T-helper 1 cell treated with Interleukin-12 subunit alpha and Interleukin-12 subunit beta and Interleukin-4 antibody, amounts not matched to agents 30 μg/mL and 1 μg/mL, for 36 hours (primary cell): ENCODE data around the gene PRSS21.
A peak's percentile ranks its signal among the peaks of the same experiment; 100 is the strongest.

Source experiments
- H3K27ac Mint-ChIP-seq: one replicate; pipeline ENCODE4 v1.8.0; 2021; ENCODE audit warnings: mild to moderate bottlenecking, mixed read lengths
- H3K27me3 Mint-ChIP-seq: one replicate; pipeline ENCODE4 v1.8.0; 2021; ENCODE audit warnings: low read depth, mixed read lengths
- H3K36me3 Mint-ChIP-seq: one replicate; pipeline ENCODE4 v1.8.0; 2021; ENCODE audit warnings: low read depth, mixed read lengths
- H3K4me1 Mint-ChIP-seq: one replicate; pipeline ENCODE4 v1.8.0; 2021; ENCODE audit warnings: low read depth, mixed read lengths
- H3K4me3 Mint-ChIP-seq: one replicate; pipeline ENCODE4 v1.8.0; 2021; ENCODE audit warnings: mild to moderate bottlenecking, moderate library complexity, mixed read lengths
- H3K9me3 Mint-ChIP-seq: one replicate; pipeline ENCODE4 v1.8.0; 2021; ENCODE audit warnings: mixed read lengths

Gene PRSS21

DNA sequence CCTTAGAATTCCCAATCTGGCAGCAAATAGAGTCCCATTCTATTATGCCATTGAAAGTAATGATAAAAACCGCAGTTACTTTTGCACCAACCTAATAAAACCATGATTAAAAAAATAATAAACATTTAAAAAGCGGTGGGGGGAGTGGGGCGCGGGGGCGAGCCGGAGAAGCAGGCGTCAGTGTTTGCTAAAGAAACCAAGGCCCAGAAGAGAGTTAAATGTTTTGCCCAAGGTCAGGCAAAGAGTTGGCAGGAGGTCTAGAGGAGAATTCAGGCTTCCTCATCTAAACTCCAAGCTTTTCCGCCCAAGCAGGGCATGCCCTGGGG lies 50.6 kb downstream of the PRSS21 start:
- Mint-ChIP-seq H3K27ac (peak overlapping the region; percentile 83), H3K9me3 (no peaks in the 10 kb centered on the region), H3K36me3 (no peaks in the 10 kb centered on the region), H3K4me3 (peak overlapping the region; percentile 87), H3K4me1 (peaks cover 8% of the 10 kb centered on the region), H3K27me3 (peaks cover 17% of the 10 kb centered on the region)

DNA sequence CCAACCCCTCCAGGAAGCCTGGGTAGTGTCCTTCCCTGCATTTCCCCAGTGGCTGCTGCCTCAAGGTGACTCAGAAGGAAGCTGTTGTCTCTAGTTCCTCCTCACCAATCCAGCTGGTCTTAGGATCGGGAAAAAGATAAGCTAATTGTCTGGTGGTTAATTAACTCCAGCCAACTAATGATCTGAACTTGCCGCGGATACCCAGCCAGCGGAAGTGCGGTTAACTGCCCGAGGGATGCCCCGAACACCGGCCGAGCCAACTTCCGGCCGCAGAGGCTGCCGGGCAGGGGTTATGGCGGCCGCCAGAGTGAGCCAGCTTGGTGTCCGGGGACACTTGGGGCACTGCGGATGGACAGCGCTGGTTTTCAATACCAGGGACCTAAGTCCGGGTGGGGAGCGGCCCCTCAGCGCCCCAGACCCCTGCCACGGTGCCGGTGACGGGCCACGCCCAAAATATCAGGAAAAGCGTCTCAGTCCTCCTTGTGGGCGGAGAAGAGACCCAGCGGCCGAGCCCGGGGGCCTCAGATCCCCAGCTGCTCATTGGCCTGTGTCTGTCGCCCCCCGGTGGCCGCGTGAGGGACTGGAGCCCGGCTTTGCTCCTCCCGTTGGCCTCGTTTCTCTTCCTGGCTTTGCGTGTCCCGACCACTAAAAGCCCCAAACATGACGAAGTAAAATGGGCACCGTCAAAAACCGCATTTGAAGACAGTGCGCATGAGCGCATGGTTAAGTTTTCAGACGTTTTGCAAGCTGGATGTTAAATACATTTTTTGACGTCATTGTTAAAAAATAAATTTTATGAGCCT lies 51.2 kb downstream of the PRSS21 start:
- Mint-ChIP-seq H3K4me1 (peaks cover 8% of the 10 kb centered on the region), H3K27ac (peak overlapping the region; percentile 83), H3K27me3 (peaks cover 17% of the 10 kb centered on the region)

More for the DNA sequence above, 51.2 kb downstream of the PRSS21 start:
- no peaks in the 10 kb centered on the region for H3K36me3 Mint-ChIP-seq
- H3K4me3 Mint-ChIP-seq = peak overlapping the region; percentile 87
- H3K9me3 Mint-ChIP-seq = no peaks in the 10 kb centered on the region
